GM19043 (cell line): ENCODE results near the gene ENO4.

Experiments used
- ATAC-seq: cut with Tn5 transposase; IDR thresholded peaks from one replicate; pipeline ENCODE4 v1.9.1; 2021; ENCODE audit warnings: low read depth; ENCODE audit not compliant: unreplicated experiment

ENO4 gene, protein sequence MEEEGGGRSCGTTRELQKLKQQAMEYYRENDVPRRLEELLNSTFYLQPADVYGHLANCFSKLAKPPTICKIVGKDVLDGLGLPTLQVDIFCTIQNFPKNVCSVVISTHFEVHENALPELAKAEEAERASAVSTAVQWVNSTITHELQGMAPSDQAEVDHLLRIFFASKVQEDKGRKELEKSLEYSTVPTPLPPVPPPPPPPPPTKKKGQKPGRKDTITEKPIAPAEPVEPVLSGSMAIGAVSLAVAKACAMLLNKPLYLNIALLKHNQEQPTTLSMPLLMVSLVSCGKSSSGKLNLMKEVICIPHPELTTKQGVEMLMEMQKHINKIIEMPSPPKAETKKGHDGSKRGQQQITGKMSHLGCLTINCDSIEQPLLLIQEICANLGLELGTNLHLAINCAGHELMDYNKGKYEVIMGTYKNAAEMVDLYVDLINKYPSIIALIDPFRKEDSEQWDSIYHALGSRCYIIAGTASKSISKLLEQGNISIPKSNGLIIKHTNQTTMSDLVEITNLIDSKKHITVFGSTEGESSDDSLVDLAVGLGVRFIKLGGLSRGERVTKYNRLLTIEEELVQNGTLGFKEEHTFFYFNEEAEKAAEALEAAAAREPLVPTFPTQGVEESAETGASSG

DNA sequence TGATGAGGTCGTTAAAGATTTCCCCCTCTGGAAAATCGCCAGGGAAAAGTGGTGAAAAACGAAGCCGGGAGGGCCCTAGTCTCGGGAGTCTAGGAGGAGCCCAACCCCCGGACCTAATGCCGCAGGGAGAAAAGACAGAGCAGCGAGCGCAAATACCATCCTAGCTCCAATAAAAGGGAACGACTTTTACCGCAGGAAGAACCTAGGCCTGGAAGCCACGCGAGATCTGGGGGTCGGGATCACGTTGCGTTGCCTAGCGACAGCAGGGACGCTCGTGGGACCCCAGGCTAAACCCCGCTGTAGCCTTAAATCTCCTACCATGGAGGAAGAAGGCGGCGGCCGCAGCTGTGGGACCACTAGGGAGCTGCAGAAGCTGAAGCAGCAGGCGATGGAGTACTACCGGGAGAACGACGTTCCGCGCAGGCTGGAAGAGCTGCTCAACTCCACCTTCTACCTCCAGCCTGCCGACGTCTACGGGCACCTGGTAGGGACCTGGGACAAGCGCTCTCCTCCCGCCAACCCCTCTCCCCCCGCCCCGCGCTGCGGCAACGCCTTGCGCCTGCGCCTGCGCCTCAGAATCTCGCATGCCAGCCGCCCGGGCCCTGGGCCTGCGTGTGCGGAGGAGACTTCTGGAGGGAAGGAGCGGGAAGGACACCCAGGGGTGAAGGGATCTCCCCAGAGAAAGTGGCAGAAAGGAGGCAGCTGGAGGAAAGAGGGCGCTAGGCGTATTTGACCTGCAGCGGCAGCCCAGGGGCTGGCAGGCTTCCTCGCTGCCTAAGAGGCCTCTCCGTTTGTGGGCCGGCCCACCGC is at the start of gene ENO4:
TSS of gene ENO4 (plus strand) at position 252 of the 810 bp plus-strand sequence. CDS start at position 320, 68 bp downstream.
- peak; percentile 58 for ATAC-seq

DNA sequence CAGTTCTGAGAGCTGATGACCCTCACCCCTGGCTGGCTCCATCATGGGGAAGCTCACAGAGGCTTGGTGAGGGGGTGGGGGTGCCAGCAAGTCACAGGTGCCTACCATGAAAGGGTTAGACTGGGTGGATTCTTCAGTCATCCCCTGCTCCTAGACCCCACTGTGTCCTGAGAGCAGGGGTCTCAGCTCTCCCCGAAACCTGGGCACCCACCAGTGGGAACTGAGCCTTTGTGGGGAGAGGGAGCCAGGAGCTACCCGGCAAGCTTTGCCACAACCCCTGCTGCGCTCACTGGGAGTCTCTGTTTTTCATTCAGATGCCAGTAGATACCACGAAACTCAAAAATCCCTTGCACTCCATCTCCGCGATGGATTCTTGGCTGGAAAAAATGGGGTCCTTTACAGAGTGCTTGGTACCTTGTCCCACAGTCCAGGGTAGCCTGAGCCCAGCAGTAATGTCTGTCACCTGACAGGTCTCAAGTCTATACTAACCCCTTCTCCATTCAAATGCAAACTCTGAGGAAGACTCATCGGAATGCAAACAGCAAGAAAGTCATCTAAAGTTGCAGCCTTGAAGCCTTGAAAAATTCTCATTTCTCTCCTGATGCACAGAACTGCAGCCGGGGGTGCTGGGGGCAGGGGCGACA is 48.9 kb upstream of the ENO4 start:
- ATAC-seq, result no peak

DNA sequence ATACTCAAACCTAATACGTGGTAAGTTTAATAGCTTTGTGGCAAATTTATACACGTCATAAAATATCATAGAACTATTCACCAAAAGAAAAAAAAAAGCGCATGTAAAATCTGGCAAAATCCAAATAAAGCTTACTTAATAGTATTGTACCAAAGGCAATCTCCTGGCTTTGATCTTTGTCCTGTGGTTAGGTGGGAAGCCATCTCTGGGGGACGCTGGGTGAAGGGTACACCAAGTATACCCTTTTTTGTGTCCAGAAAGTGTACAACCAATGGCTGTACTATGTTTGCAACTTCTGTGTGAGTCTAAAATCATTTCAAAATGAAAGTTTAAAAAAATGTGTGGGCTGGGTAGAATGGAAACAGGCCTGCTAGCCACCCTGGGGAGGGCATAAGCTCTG is 47.6 kb upstream of the ENO4 start:
- ATAC-seq, result no peak

DNA sequence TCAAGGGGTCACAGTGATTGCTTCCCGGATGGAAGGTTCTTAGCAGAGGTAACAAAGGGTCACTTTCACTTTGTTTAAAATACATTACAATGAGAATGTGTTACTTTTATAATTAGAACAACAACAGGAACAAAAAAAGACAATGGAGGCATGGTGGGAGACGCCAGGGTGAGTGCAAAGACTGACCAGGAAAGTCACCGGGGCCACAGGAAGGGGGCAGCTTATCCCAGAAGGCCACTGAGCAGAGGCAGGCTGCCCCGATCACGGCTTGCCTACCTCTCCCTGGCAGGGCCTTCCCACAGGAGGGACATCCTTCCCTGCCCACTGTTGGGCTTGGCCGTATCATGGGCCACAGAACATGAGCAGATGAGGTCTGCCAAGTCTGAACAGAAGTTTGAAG is 46.8 kb upstream of the ENO4 start:
- no peak for ATAC-seq

DNA sequence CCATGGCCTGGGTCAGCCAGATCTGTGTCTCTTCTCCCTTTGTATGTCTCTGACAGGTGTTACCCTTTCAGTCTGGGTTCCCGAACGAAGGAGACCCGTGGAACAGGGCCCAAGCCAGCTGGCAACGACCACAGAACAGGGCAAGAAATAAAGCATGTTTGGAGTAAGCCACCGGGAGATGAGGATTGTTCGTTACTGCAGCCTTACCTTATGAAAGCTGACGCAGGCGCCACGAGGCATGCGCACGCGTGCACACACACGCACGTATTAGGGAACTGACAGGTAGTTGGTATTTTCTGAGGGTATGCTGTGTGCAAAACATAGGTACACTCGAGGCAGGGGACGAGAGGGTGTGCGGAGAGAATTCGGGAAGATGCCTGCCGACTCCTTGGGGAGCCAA is 46.4 kb upstream of the ENO4 start:
- no peak for ATAC-seq

DNA sequence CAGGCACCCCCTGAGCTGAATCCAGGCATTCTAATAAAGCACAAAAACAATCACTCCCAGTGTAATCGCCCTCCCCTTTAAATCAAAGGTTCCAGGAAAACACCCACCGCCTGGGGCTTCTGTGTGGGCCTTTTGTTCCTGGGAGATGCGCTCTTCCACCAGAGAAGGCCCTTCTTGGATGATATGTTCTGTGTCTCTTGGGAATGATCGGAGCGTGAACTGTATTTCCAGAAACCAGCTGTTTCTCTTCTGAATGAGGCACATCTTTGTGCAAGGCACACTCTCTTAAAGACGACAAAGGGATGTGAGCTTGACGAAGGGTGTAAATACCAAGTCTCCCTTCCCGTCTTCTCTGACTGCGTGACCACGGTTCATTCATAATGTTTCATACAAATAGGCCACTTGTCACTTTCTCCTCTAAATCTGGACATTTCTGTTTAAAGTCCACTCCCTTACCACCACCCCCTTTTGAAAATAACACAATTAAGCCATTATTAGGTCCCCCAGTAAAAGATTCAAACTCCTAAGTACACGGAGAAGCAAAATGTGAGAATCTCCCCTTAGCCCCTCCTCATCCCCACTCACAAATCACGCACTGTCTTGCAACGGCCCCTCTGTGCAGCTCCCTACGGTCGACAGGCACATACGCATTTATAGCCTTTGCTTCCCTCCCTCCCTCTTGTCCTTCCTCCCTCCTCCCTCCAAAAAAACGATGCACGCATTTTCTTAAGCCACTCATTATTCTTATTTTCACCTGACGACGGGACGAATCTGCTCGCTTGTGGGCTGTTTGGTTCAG is 45.6 kb upstream of the ENO4 start:
- ATAC-seq, result no peak

DNA sequence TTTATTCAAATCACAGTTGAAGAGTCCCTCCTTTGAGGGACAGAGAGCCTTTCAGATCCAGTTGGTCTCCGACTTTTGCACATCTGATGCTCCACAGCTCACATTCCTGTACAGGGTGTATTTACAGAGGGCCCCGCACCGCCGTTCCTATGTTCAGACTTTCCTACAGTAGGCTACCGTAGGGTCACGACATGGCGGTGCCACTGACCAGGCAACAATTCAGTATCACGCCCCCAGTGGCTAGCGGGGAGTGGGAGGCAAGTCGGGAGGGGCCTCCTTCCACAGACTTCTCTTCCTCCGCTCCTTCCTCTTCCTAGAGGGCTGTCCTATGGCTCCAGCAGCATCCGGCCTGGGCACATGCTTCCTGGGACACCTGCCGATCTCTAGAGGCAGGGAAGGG is 40.6 kb upstream of the ENO4 start:
- ATAC-seq, result no peak

DNA sequence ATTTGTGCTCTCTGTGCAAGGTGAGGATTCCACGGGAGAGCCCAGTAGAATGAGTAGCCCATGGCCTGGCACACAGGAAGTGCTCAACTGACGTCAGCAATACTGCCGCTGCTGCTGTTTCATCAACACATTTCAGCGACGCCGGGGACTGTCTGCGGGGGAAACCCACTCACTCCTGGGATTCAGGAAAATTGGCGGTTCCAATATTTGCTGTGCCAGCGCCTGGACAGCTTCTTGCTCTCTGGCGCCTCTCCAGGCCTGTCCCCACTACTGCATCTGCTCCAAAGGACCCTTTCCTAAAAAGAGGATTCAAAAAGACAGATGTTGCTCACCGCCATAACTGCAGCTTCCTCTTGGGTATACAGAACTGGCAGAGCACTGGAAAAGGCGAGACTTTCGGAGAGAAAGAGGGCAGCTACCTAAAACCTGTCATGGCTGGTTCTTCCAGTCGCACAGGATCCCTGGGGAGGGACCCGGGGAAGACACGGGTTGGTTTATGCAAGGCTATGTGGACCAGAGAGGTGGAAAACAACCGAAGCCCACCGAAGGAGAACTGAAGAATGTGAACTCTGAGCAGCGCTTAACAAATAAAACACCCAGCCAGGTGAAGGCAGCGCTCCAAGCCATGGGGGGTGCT is 39.7 kb upstream of the ENO4 start:
- no peak for ATAC-seq

DNA sequence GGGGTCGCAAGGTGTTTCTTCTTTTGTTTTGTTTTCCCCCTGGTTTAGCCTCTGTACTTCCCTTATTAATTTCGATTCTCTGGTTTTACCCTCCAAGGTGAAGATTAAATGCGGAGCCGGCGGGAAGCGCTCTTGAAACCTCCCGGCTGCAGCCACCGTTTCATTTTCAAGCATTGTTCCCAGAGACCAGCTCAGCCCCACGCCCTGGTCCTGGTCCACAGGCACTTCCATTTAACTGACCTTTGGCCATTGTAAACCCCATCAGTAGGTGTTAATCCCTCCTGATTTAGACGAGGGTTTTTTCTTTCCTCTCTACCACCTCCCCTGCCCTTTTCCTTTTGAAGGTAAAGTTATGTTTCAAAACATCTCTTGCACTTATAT is 39.2 kb upstream of the ENO4 start:
- ATAC-seq, result no peak

DNA sequence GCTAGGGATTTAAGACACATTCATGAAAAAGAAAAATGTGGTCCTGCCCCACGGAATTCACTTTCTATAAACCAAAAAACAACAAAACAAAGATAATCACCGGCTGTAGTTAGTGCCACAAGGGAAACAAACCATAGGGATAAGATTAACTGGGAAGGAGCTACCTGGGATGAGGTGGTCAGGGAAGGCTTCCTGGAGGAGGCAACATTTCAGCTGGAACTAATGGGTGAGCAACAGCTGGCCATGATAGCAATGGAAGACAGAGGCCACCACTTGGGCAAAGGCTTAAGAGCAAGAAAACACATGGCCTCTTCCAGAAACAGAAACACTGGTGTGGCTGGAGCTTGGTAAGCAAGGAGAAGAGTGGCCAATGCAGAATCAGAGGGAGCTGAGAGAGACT is 38.4 kb upstream of the ENO4 start:
- ATAC-seq, result no peak

DNA sequence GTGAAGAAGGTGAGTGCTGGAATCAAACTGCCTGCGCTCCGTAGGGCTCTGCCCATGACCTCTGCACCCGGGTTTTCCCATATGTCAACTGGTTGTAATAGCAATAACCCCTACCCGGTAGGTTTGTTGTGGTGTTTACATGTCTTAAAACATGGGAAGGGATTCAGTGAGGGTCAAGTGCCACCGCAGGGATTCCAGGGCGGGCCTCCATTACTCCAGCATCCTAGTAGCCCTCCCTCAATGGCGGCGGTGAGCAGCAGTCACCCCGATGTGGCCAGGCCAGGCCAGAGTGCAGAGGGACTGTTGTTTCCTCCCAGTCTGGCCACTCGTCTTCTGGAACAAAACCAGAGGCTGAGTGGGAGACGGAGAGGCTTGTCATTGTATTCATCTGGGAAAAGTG is 37.6 kb upstream of the ENO4 start:
- ATAC-seq, result no peak

DNA sequence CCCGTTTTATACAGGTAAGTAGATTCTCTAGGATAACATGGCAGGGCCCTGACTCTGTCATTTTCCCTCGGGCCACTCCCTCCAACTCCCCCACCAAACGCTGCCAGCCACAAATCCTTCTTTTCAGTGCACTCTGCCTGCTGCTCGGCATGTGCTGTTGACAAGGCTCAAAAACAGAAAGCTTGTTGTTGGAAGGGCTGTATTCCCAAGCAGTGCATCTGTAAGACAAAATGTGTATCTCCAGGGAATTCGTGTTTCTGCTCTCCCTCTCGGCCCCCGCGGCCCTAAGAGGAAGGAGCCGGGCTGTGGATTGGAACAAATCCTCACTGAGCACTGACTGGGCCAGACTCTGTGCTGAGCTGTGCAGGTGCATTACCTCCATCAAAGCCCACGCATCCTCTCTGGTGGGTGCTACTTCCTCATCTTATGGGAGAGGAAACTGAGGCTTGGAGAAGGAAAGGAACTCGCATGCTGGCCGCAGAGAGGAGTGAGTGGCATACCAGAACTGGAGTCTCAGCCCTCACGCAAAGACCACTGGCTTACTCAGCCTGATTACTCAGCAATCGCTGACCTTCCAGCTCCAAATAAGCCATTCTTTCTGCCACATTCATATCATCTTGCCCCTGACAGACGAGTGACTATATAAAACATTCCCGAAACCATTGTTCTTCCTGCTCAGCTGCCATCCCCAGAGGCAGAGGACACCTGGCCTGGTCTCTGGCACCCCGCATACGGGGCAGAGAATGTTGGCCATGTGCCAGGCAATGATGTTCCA is 33.5 kb upstream of the ENO4 start:
- no peak for ATAC-seq

DNA sequence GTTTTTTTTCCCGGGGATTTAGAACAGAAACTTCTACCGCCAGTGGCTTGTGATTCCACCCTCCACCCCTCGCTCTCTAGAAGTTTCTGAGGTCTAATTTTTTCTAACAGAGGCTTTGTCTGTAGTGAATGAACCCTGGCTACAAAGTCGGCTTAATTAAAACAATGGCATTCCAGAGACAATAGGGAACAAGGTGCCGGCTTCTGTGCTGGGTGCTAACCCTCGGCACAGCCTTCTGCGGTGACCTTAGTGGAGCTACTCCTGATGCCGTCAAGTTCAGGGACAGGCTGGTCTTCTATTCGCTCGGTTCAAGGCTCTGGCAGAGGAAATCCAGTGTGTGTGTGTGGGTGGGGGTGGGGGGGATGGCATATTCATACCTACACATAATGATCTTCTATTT is 32.1 kb upstream of the ENO4 start:
- ATAC-seq, result no peak

DNA sequence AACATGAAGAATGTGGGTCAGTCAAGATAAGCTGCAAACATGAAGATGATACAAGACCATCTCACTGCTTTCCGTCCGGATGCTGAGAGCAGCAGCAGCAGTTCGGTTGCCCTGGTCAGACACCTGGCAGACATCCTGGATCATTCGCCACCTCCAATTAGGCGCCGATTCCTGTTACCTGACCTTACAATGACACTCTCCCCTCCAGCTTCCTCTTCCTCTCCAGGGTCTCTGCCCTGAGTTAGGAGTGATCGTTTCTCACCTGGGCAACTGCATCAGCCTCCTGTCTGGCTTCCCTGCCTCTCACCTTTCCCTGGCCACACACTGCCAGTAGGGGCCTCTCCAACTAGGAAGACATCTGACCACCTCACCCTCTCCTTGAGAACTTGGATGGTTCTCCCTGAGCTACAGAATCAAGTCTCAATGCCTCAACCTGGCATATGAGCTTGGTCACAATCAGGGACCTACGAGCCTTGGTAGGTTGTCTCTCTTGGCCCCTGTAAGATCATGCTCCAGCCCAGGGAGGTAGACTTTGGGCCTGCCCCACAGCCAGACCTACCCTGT is 31.4 kb upstream of the ENO4 start:
- no peak for ATAC-seq

DNA sequence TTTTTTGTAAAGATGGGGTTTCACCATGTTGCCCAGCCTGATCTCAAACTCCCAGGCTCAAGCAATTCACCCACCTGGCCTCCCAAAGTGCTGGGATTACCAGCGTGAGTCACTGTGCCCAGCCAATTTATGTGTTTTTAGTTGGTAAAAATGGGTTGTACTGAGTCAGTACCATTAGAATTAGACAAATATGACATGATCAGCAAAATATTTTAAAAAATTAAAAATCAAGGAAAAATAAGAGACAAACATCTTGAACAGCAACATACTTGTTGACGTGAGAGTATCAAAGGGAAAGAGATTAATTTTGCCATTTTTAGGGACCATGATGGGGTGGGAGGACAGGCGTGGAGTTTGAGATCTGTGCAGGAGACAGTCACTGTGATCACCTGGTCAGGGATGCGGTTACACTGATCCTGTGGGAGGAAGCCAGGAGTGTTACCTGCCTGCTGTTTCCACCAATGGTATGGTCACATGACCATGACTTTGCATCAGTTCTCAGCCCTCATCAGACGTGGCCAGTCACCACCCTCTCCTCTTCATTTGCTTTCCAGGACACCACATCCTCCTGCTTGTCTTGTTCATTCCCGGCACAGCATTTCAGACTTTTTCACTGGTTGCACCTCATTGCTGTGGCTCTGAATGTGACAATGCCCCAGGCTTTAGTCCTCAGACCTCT is 29.2 kb upstream of the ENO4 start:
- no peak for ATAC-seq

DNA sequence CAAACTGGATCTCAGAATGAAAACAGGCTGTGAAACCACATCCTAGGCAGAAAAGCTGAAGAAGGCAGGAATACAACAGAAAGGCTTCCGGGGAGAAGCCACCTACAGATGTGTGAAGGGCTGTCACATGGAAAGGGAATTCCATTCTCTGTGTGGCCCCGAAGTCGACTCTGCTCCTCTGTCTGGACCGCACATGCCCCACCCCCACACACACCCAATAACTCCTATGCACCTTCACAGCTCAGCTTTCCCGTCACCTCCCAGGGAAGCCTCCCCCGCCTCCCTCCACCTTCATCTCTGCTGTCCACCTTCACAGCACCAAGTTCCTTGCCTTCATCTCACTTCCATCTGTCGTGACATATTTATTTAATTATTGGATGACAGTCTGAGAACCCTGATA is 23.4 kb upstream of the ENO4 start:
- no peak for ATAC-seq

DNA sequence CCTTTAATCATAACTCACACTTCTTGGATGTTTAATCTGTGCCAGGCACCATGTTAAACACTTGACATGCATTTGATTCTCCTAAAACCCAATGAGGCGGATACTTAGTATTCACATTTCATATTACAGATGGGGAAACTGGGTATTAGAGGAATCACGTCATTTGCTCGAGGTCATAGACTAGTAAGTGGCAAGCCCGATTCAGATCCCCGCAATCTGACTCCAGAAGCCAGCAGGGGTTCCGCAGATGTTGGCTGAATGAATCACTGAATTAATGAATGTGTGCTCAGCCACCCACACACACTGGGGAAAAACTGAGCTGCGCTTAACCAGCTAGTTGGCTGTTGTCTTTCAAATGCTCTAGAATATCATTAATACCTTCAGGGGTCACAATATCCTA is 22.5 kb upstream of the ENO4 start:
- ATAC-seq, result no peak

DNA sequence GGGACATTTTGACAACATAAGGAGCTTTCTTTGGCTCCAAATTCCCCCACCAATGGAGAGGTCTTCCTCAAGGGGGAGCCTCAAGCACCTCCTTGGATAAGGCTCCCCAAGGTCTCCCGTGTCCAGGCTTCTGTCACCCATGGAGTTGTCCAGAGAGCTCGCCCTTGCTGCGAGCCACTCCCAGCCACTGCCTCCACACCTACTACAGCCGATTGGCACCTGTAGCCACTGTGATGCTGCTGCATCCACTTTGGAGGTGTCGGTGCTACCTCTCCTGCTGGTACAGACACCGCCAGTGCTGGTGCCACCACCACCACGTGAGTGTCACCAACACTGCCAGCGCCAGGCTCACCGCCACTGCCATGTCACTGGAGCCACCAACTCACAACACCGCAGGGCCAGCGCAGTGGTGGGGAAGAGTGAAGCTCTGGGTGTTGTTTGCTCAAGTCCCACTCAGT is 22.1 kb upstream of the ENO4 start:
- ATAC-seq, result no peak
